Measurements from ENCODE around the gene WWC2. TPM values are rescaled to one million over a fixed set of nuclear protein-coding genes. Genes with fewer than 3 reads are reported as not detected.
"Not testable (repeated sequence)": the region's sequence is repeated elsewhere in the genome, so short reads cannot be mapped to it uniquely, and the experiment has no call there.

The WWC2 gene
- total RNA-seq, 1 donor from 2014 or later = 13.5 TPM

DNA sequence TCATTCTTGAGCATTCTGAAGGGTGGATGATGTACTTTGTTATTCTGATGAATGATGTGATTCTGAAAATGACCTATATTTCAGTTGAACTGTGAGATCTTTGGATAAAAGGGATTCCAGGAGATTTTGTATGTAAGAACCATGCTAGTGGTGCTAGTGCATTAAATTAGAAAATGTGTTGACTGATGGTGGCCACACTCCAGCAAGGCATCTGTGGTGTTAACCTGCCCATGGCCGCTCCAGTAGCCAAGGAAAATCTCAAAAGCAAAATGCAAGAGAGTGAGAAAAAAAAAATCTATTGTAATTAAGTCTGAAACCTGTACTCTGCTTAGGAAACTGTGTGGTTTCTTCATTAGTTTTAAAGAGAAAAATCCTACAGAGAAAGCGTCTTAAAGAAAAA lies 93.5 kb downstream of the WWC2 start:
- FAIRE-seq (no peak), DNase-seq (ENCODE audit: low spot score in 2 of 2) (no peak)

DNA sequence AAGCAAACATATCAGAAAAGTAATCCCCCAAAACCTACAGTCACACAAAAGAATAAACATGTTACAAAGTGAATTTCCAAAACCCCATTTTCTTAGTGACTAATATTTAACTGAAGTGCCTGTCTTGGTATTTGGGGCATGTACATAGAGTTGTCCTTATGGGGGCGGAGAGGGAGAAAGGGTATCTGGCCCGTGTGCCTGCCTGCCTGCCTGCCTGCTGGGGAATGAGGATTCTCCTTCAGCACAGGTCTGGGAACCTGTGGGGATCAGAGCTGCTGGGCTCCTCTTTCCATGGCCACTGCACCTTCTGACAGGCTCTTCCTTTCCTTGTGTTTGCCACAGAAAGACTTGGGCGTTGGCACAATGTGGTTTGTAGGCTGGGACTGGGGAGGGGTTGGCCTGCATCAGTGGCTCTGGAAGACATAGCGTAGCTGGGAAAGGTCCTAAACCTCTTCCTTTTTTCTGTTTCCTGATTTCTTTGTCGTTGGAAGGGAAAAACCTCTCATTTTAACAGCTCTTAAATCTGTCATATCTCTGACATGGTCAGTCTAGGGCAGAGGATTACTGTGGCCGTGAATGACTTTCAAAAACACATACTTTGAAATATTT lies 94.8 kb downstream of the WWC2 start:
- FAIRE-seq; DNase-seq (ENCODE audit: low spot score in 2 of 2): not testable (repeated sequence)

- DNase-seq (ENCODE audit: low spot score in 2 of 2) (no peak), FAIRE-seq (no peak)
These were observed 96.5 kb downstream of the WWC2 start for GRCh38 chr4:183195534-183195933.

DNA sequence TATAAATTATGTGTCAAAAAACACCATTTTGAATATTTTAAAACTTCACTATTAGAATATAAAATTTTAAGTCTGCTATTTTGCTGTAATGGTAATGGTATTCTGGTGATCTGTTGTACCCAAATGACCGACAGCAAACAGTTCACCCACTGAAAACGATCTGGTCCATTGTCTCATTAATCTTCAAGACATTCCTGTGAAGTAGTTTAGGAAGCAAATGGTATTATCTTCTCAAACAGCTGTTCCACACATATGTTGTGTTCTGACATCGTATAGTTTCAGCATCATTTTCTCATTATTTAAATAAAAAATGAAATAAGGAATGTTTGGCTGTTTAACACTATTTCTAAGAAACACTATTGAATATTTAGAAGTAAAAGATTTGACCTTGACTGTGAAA lies 98.1 kb downstream of the WWC2 start:
- DNase-seq (ENCODE audit: low spot score in 2 of 2) (no peak), FAIRE-seq (no peak)

DNA sequence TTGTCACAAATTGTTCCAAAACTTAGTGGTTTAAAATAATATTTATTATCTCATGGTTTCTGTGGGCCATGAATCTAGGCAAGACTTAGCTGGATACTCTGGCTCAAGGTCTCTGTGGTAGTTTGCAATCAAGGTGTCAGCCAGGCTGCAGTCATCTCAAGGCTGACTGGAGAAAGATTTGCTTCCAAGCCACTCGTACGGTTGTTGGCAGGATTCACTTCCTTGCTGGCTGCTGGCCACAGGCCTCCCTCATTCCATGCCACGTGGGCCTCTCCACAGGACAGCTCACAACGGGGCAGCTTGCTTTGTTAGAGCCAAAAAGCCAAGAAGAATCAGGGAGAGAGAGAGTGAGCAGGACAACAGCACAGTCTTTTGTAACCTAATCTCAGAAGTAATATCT lies 101.4 kb downstream of the WWC2 start:
- DNase-seq (ENCODE audit: low spot score in 2 of 2) = peak in 1 of 2 donors; percentile 5
- FAIRE-seq = no peak

DNA sequence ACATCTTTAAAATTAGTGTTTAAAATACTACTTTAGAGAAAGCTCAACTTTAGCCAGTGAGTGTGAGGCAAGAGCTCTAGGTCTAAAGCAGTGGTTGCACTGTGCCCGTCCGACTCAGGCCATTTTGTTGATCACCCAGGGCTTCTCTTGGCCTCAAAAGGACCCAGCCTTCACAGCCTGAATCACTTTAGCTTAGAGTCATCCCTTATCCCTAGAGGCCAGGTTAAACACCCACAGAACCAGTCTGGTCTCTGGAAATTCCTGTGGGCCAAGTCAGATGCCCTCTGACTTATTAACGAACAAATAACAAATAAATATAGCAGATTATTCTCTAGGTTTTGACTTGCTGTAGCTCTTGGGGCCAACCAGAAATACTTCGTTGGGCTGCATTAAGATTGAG lies 102.3 kb downstream of the WWC2 start:
- DNase-seq (ENCODE audit: low spot score in 2 of 2) = no peak
- FAIRE-seq = no peak

- FAIRE-seq = no peak
- DNase-seq (ENCODE audit: low spot score in 2 of 2) = no peak
These were observed 103.5 kb downstream of the WWC2 start for GRCh38 chr4:183202523-183202922.

DNA sequence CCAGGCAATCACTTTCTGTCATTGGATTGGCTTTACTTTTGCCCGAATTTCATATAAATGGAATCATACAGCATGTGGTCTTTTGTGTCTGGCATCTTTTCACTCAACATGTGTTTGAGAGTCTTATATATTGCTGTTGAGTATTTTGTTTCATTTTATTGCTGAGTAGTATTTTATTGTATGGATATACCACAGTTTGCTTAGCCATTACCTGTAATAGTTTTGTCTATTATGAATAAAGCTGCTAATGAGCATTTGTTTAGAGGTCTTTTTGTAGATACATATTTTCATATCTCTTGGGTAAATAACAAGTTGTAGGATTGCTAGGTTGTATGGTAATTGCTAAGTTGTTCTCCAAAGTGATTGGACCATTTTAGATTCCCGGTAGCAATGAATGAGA lies 105.7 kb downstream of the WWC2 start:
- no peak for DNase-seq (ENCODE audit: low spot score in 2 of 2)
- no peak for FAIRE-seq

DNA sequence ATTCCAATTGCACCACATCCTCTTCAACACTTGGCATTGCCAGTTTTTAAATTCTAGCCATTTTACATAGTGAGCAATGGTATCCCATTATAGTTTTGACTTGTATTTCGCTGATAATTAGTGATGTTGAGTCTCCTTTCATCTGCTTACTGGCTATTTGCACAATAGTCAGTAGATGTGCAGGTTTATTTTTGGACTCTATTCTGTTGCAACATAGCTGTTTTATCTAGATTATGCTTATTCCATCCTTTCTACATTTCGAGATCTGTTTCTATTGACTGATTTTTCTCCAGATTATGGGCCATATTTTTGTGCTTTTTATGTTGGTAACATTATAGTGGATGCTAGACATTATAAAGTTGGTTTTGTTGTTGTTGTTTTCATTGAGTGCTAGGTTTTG lies 106.1 kb downstream of the WWC2 start:
- FAIRE-seq (no peak), DNase-seq (ENCODE audit: low spot score in 2 of 2) (no peak)

GRCh38 chr4:183205709-183206108 lies 106.7 kb downstream of the WWC2 start:
- FAIRE-seq (no peak), DNase-seq (ENCODE audit: low spot score in 2 of 2) (no peak)

DNA sequence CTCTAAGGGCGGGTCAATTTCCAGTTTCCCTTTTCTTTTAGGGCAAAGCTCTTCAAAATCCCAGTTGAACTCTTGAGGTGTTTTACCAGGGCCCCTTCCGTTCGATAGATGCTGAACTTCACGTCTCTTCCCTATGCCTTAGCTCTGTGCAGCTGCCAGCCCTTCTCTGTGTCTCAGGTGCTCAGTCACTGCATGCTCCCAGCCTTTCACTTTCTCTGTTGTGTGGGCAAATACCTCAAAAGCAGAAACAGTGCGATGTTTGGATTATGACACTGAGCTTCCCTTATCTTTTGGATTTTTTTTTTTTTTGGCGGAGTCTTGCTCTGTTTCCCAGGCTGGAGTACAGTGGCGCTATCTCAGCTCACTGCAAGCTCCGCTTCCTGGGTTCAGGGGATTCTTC lies 112.5 kb downstream of the WWC2 start:
- FAIRE-seq (no peak), DNase-seq (ENCODE audit: low spot score in 2 of 2) (no peak)

GRCh38 chr4:183213996-183214395 lies 114.9 kb downstream of the WWC2 start:
- FAIRE-seq (no peak), DNase-seq (ENCODE audit: low spot score in 2 of 2) (no peak)

DNA sequence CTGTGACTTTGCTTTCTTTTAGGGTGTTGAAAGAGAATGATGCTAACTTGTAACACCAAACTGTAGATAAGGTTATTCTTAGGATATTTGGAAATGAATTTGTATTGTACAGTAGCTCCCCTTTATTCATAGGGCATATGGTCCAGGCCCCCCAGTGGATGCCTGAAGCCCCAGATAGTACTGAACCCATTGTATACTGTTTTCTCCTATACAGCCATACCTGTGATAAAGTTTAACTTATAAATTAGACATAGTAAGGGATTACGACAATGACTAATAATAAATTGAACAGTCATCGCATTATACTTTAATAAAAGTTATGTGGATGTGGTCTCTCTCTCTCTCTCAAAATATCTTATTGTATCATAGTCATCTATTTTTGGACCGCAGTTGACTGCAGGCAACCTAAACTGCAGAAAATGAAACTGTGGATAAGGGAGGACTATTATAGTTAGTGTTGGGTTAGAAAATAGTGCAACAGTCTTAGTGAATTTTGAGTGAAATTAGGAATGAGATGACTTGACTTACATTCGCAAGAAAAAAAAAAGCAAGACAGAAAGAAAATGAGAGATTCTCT lies 115.9 kb downstream of the WWC2 start:
- no peak for FAIRE-seq
- DNase-seq (ENCODE audit: low spot score in 2 of 2) = no peak

DNA sequence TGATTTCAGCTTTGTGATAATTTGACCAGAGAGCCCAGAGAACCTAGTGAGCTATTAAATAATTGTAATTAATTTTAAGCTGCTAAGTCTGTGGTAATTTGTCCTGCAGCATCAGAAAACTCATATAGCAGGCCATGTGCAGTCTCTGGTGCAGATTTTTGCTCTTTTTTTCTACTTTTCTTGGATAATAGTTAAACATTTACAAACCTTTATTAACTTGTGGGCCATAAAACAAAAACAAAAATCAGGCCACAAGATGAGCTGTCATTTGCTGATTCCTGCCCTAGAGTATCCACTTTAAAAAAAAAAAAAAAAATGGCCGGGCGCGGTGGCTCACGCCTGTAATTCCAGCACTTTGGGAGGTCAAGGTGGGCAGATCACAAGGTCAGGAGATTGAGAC lies 121.2 kb downstream of the WWC2 start:
- DNase-seq (ENCODE audit: low spot score in 2 of 2) (no peak), FAIRE-seq (no peak)

- DNase-seq (ENCODE audit: low spot score in 2 of 2) (no peak), FAIRE-seq (no peak)
These were observed 124.0 kb downstream of the WWC2 start for GRCh38 chr4:183223053-183223452.

DNA sequence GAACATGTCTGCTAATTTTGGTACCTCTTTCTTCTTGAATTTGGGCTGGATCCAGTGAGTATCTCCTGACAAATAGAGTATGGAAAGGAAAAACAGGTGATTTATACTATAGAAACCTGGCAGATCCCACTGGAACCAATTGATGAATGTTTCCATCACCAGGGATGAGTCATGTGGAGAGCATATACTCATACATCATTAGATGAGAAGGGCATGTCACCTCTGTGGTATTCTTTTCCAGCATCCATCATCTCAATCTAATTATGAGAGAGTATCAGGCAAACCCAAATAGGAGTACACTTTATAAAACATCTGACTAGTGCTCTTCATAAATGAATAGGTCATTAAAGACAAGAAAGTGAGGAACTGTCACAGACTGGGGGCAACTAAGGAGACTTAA lies 130.3 kb downstream of the WWC2 start:
- FAIRE-seq = no peak

GRCh38 chr4:183240581-183241321 lies 141.7 kb downstream of the WWC2 start:
- no peak for FAIRE-seq
- no peak for DNase-seq (ENCODE audit: low spot score in 2 of 2)

More for the DNA sequence above, 130.3 kb downstream of the WWC2 start:
- no peak for DNase-seq (ENCODE audit: low spot score in 2 of 2)

GRCh38 chr4:183241322-183241640 lies 142.2 kb downstream of the WWC2 start:
- DNase-seq (ENCODE audit: low spot score in 2 of 2) (no peak), FAIRE-seq (no peak)

DNA sequence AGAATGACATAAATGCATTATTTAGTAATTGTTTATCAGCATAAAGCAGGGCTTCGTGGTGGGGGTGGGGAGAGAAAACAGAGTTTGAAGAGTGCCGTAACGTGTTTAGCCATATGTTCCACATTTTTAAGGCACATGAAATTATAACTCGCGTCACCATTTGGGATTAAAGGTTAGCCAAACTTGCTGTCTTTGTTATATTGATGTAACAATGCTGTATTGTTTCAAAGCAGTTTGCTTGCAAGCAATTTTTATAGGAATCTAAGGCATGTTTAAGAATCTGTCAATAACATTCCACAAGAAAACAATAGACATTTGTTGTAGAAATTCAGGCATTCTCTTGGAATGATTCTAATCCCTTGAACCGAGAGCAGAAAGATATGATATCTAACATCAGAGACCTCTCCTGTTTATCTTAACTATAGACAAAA lies 142.7 kb downstream of the WWC2 start:
- DNase-seq (ENCODE audit: low spot score in 2 of 2) = no peak
- FAIRE-seq = no peak

DNA sequence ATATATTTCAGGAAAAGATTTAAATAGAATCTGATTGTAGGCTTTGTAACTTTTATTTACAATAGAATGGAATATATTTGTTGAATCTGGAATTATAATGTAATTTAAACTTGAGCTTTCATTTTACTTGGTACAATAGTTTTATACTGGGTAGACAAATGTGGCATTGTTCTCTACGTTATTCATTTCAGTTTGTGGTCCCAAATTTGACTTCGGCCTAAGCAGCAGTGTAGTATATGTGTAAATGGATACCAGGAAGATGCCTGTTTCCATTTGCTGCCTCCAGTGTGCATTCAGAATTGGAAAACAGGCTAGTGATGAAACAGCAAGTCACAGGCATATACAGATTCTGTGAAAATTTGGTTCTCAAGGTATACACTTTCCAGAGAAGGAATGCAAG lies 143.2 kb downstream of the WWC2 start:
- FAIRE-seq = peak; percentile 3

DNA sequence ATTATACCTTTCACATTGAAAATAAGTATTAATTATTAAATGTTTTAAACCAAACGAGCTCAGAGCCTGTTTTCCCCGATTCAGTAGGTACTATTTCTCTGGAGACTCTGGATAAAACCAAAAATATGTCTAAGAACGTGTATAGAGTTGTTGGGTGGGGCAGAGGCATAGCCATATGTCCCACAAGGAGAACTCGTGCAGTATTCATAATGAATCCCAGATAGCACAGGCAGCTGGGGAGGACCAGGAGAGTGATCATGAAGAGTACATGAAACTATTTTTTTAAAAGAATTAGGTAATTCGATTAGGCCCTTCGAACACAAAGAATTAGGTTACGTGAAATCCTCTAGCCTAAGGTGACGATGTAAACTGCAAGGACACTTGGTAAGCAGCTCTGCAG lies 145.0 kb downstream of the WWC2 start:
- FAIRE-seq (no peak), DNase-seq (ENCODE audit: low spot score in 2 of 2) (no peak)

More for the DNA sequence above, 143.2 kb downstream of the WWC2 start:
- no peak for DNase-seq (ENCODE audit: low spot score in 2 of 2)

DNA sequence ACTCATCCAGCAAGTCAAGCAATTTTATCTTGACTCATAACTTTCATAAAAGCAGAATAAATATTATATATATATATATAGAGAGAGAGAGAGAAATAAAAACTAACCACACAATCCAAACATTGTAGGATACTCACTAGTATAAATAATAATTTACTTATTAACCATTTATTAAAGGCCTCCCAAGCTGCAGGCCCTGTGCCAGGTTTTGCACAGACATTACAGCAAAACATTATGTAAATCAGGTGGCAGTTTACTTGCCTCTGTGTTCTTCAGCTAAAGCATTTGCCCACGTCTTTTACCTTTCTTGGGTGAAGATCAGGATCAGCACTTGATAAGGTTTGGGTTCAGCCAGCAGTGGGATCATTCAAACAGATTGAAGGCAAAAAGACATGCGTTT lies 145.4 kb downstream of the WWC2 start:
- FAIRE-seq (no peak), DNase-seq (ENCODE audit: low spot score in 2 of 2) (no peak)

Data from frontal cortex (tissue), 4 donors.